ENCODE results near the gene EPC2. TPM values are rescaled to one million over a fixed set of nuclear protein-coding genes. Genes with fewer than 3 reads are reported as not detected.

Gene EPC2
- total and polyA plus RNA-seq, 2 experiments from 2014 or later, result 6.3 to 27.0 TPM

GRCh38 chr2:148654435-148654834, 9.9 kb downstream of the EPC2 start:
- no peak overlapping the region for H3K4me3 ChIP-seq
- no peaks in the 10 kb centered on the region for H3K9me2 ChIP-seq (ENCODE audit: insufficient read depth)
- peaks cover 35% of the 10 kb centered on the region for H3K4me1 ChIP-seq (ENCODE audit: insufficient read depth)
- H3K27ac ChIP-seq (ENCODE audit: low read depth), result no peak overlapping the region
- peaks cover 46% of the 10 kb centered on the region for H4K20me1 ChIP-seq (replicated peaks; ENCODE audit: insufficient read depth)
- H3K27ac Mint-ChIP-seq, result no peak overlapping the region
- H3K36me3 Mint-ChIP-seq (ENCODE audit: low read depth), result no peaks in the 10 kb centered on the region
- H3K27me3 Mint-ChIP-seq (ENCODE audit: insufficient read depth, low read depth, poor library complexity), result peaks cover 5% of the 10 kb centered on the region
- no peaks in the 10 kb centered on the region for H3K27me3 ChIP-seq (ENCODE audit: insufficient read depth)
- peaks cover 66% of the 10 kb centered on the region for H3K4me1 Mint-ChIP-seq
- H3K4me3 Mint-ChIP-seq, result no peak overlapping the region
- TF ChIP-seq POLR2AphosphoS5 (IDR thresholded peaks at IDR 0.05; ENCODE audit: low read depth) (no peak), STAT1 (IDR thresholded peaks at IDR 0.05; ENCODE audit: unreplicated experiment) (no peak), ZNF114 (CRISPR knock-in tag; IDR thresholded peaks at IDR 0.05) (no peak)
- no peaks in the 10 kb centered on the region for H3F3A ChIP-seq (replicated peaks; ENCODE audit: low read depth)
- H2AFZ ChIP-seq, result no peak overlapping the region
- ATAC-seq, result no peak
- H3K4me2 ChIP-seq, result no peak overlapping the region
- H3K9me3 Mint-ChIP-seq, result no peaks in the 10 kb centered on the region
- H3K36me3 ChIP-seq (ENCODE audit: insufficient read depth), result no peaks in the 10 kb centered on the region
- no peak for DNase-seq (ENCODE audit: low spot score)
- H3K79me2 ChIP-seq (replicated peaks; ENCODE audit: insufficient read depth), result peaks cover 100% of the 10 kb centered on the region

GRCh38 chr2:148656516-148656915, 12.0 kb downstream of the EPC2 start:
- Histone ChIP-seq H3F3A (replicated peaks; ENCODE audit: low read depth) (no peaks in the 10 kb centered on the region), H3K9me2 (ENCODE audit: insufficient read depth) (no peaks in the 10 kb centered on the region), H3K4me1 (ENCODE audit: insufficient read depth) (peaks cover 36% of the 10 kb centered on the region), H3K27ac (ENCODE audit: low read depth) (no peak overlapping the region), H3K4me3 (no peak overlapping the region), H3K36me3 (ENCODE audit: insufficient read depth) (no peaks in the 10 kb centered on the region), H3K4me2 (no peak overlapping the region), H2AFZ (no peak overlapping the region), H4K20me1 (replicated peaks; ENCODE audit: insufficient read depth) (peaks cover 26% of the 10 kb centered on the region), H3K79me2 (replicated peaks; ENCODE audit: insufficient read depth) (peaks cover 100% of the 10 kb centered on the region), H3K27me3 (ENCODE audit: insufficient read depth) (no peaks in the 10 kb centered on the region)
- Mint-ChIP-seq H3K4me1 (peaks cover 60% of the 10 kb centered on the region), H3K36me3 (ENCODE audit: low read depth) (no peaks in the 10 kb centered on the region), H3K4me3 (no peak overlapping the region), H3K27me3 (ENCODE audit: insufficient read depth, low read depth, poor library complexity) (peaks cover 5% of the 10 kb centered on the region), H3K27ac (no peak overlapping the region), H3K9me3 (no peaks in the 10 kb centered on the region)
- ATAC-seq, result no peak
- DNase-seq (ENCODE audit: low spot score), result no peak
- no peak for TF ChIP-seq ETS1 (IDR thresholded peaks at IDR 0.05)
- TF ChIP-seq EZH2phosphoT487 (IDR thresholded peaks at IDR 0.05; ENCODE audit: unreplicated experiment), result no peak
- TF ChIP-seq ZNF114 (CRISPR knock-in tag; IDR thresholded peaks at IDR 0.05), result no peak
- TF ChIP-seq REST (IDR thresholded peaks at IDR 0.05; ENCODE audit: unreplicated experiment), result no peak
- no peak for TF ChIP-seq POLR2AphosphoS5 (IDR thresholded peaks at IDR 0.05; ENCODE audit: low read depth)
- no peak for TF ChIP-seq NANOG (IDR thresholded peaks at IDR 0.05; ENCODE audit: borderline replicate concordance)
- no peak for TF ChIP-seq CTCF (conservative IDR thresholded peaks at IDR 0.05; ENCODE audit: low read depth in 2 of 2)
- no peak for TF ChIP-seq JUNB (IDR thresholded peaks at IDR 0.05; ENCODE audit: unreplicated experiment)
- no peak for TF ChIP-seq ZNF331 (CRISPR knock-in tag; IDR thresholded peaks at IDR 0.05; ENCODE audit: low read depth)

All from GM23338 (cell line).